GM18498 (cell line): ENCODE measurements around the gene ANGPT4.

Experiments
- ATAC-seq: cut with Tn5 transposase; IDR thresholded peaks from one replicate; pipeline ENCODE4 v1.9.1; 2021; ENCODE audit warnings: mild to moderate bottlenecking, moderate library complexity; ENCODE audit not compliant: unreplicated experiment

ANGPT4 gene

GRCh38 chr20:940926-941325 is 24.8 kb upstream of the ANGPT4 start:
- ATAC-seq: no peak

GRCh38 chr20:939606-940005 is 23.5 kb upstream of the ANGPT4 start:
- ATAC-seq: no peak

DNA sequence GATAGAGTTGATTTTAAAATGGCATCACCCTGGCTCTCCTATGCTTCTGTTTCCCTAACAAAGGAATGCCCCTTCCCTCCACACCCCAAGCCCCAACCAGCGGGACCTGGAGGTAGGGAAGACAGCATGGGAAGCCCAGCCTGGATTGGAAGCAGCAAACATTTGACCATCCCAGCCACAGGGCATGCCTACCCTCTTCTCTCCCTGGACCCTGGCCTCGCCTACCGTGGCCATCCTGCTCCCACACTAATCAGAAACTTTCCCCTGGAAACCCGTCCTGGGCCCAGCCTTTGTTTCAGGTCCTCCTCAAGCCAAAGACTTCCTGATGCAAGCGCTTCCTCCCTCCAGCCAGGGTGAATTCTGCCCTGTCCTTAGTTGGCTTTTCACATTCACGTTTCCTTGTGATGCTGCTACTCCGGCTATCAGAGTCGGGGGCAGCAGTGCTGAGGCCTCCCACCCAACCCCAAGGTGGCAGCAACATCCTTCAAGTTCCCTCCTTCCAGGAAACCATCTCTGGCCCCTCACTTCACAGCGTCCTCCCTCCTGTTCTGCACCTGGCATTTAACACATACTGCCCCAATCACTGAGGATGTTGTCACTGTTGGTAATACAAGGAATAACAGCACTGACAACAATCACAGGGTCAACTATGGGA is 18.2 kb upstream of the ANGPT4 start:
- no peak for ATAC-seq

GRCh38 chr20:933029-933428 is 16.9 kb upstream of the ANGPT4 start:
- ATAC-seq: no peak

DNA sequence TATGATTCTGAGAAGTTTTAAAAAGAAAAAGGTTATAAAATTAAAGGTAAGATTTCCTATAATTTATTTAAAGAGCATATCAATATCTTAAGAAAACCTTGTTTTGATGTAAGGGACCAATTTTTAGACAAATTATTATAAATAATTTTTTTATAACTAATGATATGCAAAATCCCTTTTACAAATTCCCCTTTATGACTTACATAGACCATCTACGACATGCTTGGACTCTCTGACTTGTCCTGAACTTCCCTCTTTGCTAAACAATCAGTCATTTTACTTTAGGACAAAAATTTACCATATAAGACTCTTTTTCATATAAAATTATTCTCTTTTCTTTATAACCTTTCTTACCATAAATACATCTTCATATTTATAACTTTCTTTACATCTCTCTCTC is 15.3 kb upstream of the ANGPT4 start:
- ATAC-seq: no peak

DNA sequence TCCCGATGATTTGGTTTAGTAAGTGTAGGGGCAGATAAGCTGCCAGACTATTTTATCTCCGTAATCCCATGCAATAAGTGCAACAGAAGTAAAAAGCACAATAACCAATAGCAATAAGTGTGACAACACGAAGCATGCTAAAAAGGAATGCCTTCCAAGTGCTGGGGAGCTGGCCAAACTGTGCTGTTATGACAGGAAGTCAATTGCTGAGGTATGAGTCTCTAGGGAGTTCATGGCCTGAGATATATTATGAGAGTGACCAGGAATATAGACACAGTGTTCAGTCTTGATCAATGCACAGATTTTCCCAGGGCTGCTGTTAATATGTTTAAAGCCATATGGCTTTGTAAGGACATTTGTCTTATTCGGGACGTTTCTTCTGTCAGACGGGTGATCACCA is 10.5 kb upstream of the ANGPT4 start:
- no peak for ATAC-seq

DNA sequence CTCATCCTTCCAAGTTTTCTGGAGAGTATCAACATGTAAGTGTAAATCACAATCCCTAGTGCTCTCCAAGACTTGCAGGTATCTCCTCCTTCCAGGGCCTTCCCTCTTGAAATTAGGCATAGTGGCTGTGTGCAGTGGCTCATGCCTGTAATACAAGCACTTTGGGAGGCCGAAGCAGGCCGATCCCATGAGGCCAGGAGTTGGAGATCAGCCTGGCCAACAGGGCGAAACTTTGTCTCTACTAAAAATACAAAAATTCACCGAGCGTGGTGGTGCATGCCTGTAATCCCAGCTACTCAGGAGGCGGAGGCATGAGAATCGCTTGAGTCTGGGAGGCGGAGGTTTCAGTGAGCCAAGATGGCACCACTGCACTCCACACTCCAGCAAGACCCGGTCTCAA is 9.4 kb upstream of the ANGPT4 start:
- ATAC-seq: no peak

- ATAC-seq: no peak
These were observed 8.5 kb upstream of the ANGPT4 start for GRCh38 chr20:924639-925038.

DNA sequence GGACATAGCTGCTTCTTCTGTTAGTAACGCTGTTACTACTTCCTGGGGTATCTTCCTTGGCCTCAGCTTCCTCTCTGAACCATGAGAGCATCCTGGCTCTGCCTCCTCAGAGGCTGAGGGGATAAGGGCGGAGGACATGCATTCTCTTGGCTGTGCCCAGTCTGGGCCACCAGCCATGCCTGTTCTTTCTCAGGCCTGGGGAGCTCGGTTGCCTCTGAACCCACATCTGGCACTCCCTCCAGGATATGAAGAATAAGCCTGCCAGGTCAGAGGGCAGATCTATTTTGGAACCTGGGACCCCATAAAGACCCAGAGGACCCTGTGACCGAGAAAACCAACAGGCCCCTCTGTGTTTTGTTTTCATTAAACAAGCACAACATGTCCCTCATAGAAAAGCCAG is 6.6 kb upstream of the ANGPT4 start:
- ATAC-seq: no peak

DNA sequence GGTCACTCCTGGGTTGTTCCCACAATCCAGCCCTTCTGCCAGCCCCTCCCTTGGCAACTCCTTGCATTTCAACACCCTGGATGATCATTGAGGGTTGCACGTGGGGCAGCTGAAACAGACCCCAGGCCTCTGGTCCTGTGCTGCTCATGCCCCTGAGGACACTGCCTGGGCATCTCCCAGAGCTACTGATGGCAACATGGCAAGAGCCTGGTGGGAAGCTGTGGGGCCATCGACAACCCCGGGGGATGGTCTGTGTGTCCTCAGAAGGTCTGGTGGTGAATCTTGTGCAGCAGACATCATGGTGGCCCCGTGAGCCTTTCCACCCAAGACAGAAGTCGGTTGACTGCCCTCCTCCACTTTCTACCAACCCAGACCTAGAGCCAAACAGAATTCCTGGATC is 4.9 kb upstream of the ANGPT4 start:
- no peak for ATAC-seq

DNA sequence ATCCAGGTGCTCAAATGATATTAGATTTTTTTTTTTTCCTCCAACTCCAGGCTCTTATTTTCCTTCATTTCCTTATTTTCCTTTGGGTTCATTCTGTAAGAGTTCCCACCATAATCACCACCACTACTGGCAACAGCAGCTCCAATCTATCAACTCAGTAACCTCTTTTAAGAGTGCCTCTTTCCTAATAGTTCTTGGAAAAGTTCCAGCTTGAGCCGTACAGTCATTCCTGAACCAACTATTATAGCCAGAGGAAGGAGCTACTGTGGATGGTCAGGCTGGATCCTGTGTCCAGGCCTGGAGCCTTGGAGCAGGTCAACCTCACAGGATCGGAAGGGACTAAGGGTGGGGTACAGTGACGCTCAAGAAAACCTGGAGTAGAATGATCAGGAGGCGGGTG is 4.2 kb upstream of the ANGPT4 start:
- ATAC-seq: no peak

GRCh38 chr20:919491-919916 is 3.4 kb upstream of the ANGPT4 start:
- no peak for ATAC-seq

GRCh38 chr20:917416-917815 is 1.3 kb upstream of the ANGPT4 start:
- ATAC-seq: no peak

DNA sequence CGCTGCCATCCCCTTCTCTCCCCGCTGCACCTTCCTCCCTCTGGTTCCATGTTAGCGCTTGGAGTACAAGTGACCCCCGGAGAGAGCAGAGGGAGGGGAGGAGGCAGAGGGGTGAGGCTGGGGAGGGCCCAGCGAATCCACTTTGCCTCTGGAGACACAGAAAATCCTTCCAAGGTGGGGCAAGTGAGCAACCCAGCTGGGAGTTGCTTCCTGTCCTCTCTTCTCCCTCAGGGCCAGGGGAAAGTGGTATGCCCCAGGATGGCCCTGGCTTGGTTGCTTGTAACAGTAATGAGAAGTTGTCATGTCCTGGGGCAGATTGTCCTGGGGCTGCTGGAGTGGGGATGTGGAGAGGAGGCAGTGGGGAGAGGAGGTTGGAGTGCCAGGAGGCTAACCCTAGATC is 691 bp upstream of the ANGPT4 start:
- ATAC-seq: no peak

DNA sequence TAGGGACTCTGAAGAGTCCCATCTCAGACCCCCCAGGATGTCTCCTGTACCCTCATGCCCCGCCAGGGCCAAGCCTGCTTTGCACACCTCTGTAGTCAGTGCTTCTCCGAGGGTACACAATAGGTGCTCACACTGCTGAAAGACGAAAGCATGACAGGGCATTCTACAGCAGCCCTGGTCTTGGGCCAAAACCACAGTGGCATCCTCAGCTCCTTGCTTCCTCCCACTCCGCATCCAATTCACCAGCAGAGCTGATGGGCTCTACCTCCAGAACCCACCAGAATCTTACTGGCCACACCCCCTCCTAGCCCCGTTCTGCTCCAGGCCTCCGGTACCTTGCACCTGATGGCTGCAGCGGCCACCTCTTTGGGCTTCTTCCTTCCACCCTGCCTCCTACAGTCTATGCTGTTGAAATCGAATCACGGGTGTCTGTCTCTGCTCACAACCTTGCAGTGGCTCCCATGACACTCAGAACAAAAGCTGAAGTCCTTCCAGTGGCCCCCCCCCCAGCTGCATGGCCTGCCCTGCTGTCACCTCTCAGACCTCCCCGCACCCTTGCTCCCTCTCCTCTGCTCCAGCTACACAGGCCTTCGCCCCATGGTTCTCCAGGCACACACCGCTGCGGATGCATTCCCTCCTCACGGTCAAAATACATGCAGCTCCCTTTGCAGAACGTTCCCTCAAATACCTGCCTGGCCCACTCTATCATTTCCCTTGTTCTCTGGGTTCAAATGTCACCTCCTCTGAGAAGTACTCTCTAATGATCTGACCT is 1.2 kb downstream of the ANGPT4 start:
- no peak for ATAC-seq

DNA sequence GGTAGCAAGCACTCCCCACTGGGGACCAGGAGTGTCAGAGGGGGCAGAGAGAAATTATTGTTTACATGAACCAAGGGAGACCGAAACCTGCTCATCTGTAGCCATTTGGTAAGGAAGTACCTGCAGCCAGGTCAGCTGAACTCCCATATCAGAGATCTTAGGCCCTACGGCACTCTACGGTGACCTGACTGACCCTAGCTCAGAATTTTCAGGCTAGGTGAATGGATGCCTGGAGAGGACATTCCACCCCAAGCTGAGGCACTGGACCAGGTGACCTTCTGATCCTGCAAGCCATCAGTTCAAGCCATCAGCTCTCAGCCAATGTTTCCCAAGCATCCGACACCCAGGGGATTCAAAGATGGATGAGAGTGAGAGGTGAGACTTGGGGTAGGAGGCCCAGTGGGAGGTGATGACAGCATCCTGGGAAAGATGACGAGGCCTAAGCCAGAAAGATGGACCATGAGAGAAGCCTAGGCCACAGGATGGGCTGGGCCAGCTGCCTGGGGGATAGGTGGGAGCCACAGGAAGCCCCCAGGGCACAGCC is 2.8 kb downstream of the ANGPT4 start:
- ATAC-seq: no peak

- no peak for ATAC-seq
These were observed 4.1 kb downstream of the ANGPT4 start for GRCh38 chr20:911882-912600.

GRCh38 chr20:910870-911770 is 5.0 kb downstream of the ANGPT4 start:
- no peak for ATAC-seq

GRCh38 chr20:910132-910869 is 5.8 kb downstream of the ANGPT4 start:
- no peak for ATAC-seq

DNA sequence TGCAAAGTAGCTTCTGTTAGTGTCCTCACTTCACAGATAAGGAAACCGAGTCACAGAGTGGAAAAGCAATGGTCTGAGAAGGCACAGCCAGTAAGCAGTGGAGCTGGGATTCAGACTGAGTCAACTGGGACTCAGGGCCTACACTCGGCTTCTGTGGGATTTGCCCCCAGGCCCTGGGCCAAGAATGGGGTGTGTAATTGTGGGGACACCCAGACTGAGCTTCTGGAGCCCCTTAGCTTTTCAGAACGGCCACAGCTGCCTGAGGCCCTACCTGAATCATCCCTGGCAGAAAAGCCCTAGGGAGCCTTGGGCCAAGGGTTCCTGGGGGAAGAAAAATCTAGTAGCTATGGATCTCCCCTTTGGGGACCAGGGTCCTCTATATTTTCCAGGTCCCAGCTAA is 6.5 kb downstream of the ANGPT4 start:
- ATAC-seq: no peak
